Upper lobe of left lung (tissue), 4 donors: ENCODE results near the gene ABHD14A.

Experiments
- EP300 ChIP-seq, 4 donors: sonication (generic); formaldehyde crosslinking; IDR thresholded peaks; one replicate each; pipeline ENCODE4 v1.5.1; 2017; ENCODE audit warnings: antibody characterized with exemption in 4 of 4, control low read depth in 2 of 4
- TF ChIP-seq, protein P1 (sequence below), 6 experiments: fragments of 450-650 bp in 4 of 6; fragments of 200-600 bp in 2 of 6; sonication (generic) in 2 of 6; IDR thresholded peaks; one replicate each; pipeline ENCODE4 v1.5.1; 2016 to 2019; ENCODE audit warnings: antibody characterized with exemption in 6 of 6

GRCh38 chr3:52023101-52023770, 48.4 kb downstream of the ABHD14A start:
- TF ChIP-seq, protein P1, sequence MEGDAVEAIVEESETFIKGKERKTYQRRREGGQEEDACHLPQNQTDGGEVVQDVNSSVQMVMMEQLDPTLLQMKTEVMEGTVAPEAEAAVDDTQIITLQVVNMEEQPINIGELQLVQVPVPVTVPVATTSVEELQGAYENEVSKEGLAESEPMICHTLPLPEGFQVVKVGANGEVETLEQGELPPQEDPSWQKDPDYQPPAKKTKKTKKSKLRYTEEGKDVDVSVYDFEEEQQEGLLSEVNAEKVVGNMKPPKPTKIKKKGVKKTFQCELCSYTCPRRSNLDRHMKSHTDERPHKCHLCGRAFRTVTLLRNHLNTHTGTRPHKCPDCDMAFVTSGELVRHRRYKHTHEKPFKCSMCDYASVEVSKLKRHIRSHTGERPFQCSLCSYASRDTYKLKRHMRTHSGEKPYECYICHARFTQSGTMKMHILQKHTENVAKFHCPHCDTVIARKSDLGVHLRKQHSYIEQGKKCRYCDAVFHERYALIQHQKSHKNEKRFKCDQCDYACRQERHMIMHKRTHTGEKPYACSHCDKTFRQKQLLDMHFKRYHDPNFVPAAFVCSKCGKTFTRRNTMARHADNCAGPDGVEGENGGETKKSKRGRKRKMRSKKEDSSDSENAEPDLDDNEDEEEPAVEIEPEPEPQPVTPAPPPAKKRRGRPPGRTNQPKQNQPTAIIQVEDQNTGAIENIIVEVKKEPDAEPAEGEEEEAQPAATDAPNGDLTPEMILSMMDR (IDR thresholded peaks at IDR 0.05), result no peak
- TF ChIP-seq EP300 (IDR thresholded peaks at IDR 0.05), result no peak
